GM21576 (cell line): ENCODE data around the gene TPM1.
"Not testable (repeated sequence)": the region's sequence is repeated elsewhere in the genome, so short reads cannot be mapped to it uniquely, and the experiment has no call there.

ENCODE experiments used
- ATAC-seq: cut with Tn5 transposase; IDR thresholded peaks from one replicate; pipeline ENCODE4 v1.9.1; 2021; ENCODE audit warnings: mild to moderate bottlenecking, moderate library complexity; ENCODE audit not compliant: unreplicated experiment

TPM1 gene

GRCh38 chr15:63041974-63042876, at the start of gene TPM1:
TSS of gene TPM1 (plus strand) at chr15:63042747. CDS start at chr15:63042830, 83 bp downstream.
- no peak for ATAC-seq

- no peak for ATAC-seq
Observed at GRCh38 chr15:62993066-62993465, 49.5 kb upstream of the TPM1 start.

DNA sequence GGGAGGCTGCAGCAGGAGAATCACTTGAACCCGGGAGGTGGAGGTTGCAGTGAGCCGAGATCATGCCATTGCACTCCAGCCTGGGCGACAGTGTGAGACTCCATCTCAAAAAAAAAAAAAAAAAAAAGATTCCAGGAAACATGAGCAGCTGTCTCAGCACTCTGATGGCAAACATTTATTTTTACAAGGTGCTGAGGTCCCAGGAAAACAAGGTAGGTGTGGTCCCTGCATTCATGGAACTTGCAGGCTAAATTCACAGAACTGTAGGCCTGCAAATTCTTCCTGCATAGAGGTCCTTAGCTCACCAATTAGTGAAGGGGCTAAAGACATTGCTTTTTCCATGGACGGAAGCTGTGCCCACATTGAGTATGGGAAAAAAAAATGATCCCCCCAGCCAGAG, 48.9 kb upstream of the TPM1 start:
- not testable (repeated sequence) for ATAC-seq

DNA sequence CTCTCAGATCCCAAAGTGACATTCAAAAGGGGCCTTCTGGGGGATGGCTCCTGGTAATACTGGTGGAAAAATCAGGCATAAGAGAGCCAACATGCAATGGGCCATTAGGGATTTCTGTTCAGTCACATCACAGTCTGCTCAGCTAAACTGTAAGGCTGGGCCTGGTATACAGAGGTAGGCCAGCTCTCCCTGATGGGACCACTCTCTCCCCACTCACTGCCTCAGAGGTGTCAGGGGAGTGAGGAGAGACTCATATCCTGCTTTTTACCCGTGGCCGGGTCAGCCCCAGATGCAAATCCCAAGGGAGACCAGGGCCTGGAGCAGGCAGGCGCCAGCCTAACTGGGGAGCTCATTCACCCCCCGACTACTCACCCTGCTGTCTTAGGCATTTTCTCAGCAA, 48.1 kb upstream of the TPM1 start:
- no peak for ATAC-seq

GRCh38 chr15:62994975-62995681, 47.4 kb upstream of the TPM1 start:
- no peak for ATAC-seq

DNA sequence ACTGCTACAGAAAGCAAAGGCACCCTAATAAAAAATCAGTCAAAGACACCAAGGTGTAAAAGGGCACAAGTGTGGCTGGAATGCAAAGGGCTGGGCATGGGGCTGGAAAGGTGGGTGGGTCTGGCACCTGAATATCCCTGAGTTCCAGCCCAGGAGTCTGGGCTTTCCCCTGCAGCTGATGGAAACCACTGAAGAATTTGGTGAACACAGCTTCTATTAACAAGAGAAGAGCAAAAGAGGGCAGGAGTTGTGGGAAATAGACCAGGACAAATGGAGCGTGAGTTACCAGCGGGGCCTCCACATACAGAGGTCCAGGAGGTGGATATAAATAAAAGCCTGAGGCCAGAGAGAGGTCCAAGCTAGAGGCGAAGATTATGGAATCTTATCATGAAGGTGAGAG, 45.1 kb upstream of the TPM1 start:
- no peak for ATAC-seq

GRCh38 chr15:62998262-62998890, 44.2 kb upstream of the TPM1 start:
- no peak for ATAC-seq

- ATAC-seq, result no peak
Observed at GRCh38 chr15:62999178-62999577, 43.4 kb upstream of the TPM1 start.

DNA sequence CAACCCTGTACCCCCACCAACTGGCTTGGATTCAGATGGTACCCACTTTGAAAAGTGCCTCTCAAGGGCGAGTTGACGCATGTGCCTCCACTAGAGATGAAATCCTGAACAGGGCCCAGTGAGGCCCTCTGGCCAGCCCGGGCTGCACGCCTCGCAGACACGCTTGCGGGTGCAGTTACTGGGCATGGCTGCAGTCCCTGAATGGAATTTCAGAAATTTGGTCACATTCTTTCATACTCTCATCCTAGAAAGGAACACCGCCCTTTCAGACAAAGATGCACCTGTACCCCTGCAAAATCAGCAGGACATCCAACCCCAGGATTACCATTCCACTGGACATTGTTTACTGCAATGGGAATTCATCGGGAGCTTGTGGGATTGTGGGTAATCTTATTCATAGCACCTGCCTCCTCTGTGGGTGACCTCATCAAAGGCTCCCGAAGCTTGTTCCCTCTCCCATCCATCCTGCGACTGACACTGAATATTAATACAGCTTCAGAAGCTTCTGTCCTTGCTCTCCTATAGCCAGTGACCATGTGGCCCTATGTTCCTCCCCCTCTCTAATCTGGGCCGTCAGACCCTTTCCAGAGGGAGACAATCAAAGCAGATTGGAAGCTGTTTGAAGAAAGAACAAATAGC, 42.5 kb upstream of the TPM1 start:
- no peak for ATAC-seq

GRCh38 chr15:63000706-63001105, 41.8 kb upstream of the TPM1 start:
- no peak for ATAC-seq

GRCh38 chr15:63004211-63004610, 38.3 kb upstream of the TPM1 start:
- ATAC-seq, result no peak

GRCh38 chr15:63006032-63006878, 36.3 kb upstream of the TPM1 start:
- ATAC-seq, result no peak

GRCh38 chr15:63008333-63009049, 34.1 kb upstream of the TPM1 start:
- no peak for ATAC-seq

GRCh38 chr15:63010386-63010785, 32.2 kb upstream of the TPM1 start:
- ATAC-seq, result no peak

DNA sequence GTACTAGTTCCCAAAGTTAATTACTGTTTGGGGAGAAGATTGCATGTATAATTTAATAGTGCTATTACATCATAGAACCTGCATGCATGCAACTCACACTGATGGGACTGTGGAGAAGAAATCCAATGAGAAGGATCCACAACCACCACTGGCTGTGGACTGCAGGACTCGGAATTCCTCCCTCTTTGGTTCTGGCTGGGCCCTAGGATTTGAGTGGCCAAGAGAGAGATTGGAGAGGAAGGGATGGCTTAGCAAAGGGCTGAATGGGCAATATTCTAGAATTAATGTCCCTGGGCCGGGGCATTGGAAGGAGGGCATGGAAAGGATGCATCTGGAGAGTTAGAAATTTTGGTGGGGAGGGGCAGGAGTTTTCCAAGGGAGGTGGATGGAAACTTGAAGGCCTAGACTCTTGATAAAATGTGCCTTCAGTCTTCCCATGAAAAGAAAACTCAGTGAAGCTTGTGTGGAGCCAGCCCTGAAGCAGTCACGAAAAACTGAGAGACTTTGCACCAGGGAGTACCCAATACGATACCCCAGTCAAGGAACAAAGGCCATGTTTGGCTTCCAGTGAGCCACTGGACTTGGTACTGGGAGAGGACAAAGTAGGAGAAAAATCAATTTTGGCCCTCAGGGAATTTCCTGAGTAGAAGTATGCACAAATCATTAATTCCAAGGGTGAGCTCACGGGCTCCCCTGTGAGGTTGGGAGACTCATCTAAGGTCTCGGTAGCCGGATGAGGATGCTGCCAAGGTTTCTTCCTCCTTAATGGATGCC, 31.4 kb upstream of the TPM1 start:
- no peak for ATAC-seq

DNA sequence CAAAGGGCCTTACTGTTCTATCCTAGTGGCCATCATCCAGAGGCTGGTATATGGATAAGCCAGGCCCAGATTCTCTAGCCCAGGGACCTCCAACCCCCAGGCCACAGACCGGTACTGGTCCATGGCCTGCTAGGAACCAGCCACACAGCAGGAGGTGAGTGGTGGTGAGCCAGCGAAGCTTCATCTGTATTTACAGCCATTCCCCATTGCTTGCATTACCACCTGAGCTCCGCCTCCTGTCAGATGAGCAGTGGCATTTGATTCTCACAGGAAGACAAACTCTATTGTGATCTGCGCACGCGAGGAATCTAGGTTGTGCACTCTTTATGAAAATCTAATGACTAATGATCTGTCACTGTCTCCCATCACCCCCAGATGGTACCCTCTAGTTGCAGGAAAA, 30.1 kb upstream of the TPM1 start:
- ATAC-seq, result no peak

DNA sequence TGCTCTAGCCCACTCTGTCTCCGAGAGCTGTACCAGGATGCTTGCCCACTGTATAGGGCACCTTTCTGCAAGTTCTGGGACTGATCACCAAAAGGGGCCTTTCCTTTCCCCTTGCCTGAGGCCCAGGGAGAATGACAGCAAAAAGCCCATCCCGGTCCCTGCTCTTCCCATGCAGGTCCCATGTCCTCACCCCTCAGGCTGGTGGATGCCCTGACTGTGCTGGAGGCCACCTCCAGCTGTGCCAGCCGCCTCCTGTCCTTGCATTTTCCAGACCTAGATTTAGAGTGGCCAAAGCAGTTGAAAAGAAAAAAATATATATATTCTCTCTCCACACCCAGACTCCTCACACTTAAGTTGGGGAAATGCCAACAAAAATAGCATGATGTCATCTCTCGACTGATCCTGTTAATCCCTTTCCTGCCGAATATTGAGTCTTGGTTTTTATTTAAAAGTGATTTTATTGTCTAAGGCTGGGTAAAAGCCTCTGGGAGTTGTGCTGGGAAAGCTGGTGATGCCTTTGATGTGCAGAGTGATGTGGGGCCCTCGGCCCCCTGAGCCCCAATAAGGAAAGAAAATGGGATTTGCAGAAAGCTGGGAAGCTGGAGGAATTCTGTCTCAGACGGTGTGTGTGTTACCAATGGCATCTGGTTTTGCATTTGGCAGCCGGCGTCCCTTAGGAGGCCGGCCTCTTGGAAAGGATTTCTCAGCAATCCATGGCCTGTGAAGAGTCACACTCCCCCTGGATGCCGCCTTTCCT, 29.3 kb upstream of the TPM1 start:
- no peak for ATAC-seq

GRCh38 chr15:63014578-63014977, 28.0 kb upstream of the TPM1 start:
- ATAC-seq, result no peak
